Middle frontal gyrus (tissue), 1 donor: ENCODE results near the gene CCDC141.

Experiments used
- DNase-seq: peaks from one replicate; pipeline ENCODE4 v3.0.0-alpha.2; 2015; ENCODE audit warnings: low spot score; ENCODE audit errors: extremely low spot score

CCDC141 gene

GRCh38 chr2:178787934-178788333, 262.0 kb downstream of the CCDC141 start:
- DNase-seq, result no peak

GRCh38 chr2:178787155-178787554, 262.8 kb downstream of the CCDC141 start:
- DNase-seq, result no peak

GRCh38 chr2:178783889-178784288, 266.0 kb downstream of the CCDC141 start:
- DNase-seq, result no peak

GRCh38 chr2:178782236-178782635, 267.7 kb downstream of the CCDC141 start:
- no peak for DNase-seq
